DOHH2 (cell line): ENCODE measurements around the gene STX4.

ENCODE experiments used
- H3F3A ChIP-seq: fragments of 200-600 bp; sonication (generic), shearing (Covaris generic); 2 replicates; pipeline ENCODE4 v1.6.0; 2016; ENCODE audit warnings: antibody characterized with exemption, mild to moderate bottlenecking; ENCODE audit not compliant: control insufficient read depth, insufficient read depth
- H3K27ac ChIP-seq: fragments of 200-600 bp; sonication (generic); 2 replicates; pipeline ENCODE4 v1.5.1; 2014; ENCODE audit warnings: low read depth, mild to moderate bottlenecking, low read length, moderate library complexity
- H3K27me3 ChIP-seq: fragments of 200-600 bp; sonication (generic); 2 replicates; pipeline ENCODE4 v1.6.1; 2014; ENCODE audit warnings: mild to moderate bottlenecking, low read length, mixed read lengths; ENCODE audit not compliant: control insufficient read depth
- H3K36me3 ChIP-seq: fragments of 200-600 bp; sonication (generic); 2 replicates; pipeline ENCODE4 v1.6.1; 2014; ENCODE audit warnings: mild to moderate bottlenecking, low read length, moderate library complexity, mixed read lengths; ENCODE audit not compliant: control insufficient read depth
- H3K4me1 ChIP-seq: fragments of 200-600 bp; sonication (generic); 2 replicates; pipeline ENCODE4 v1.6.1; 2014; ENCODE audit warnings: mild to moderate bottlenecking, low read length, mixed read lengths; ENCODE audit not compliant: control insufficient read depth
- H3K4me2 ChIP-seq: fragments of 200-600 bp; sonication (generic); 2 replicates; pipeline ENCODE4 v1.6.0; 2014; ENCODE audit warnings: mild to moderate bottlenecking, low read length, moderate library complexity
- H3K4me3 ChIP-seq: fragments of 200-600 bp; sonication (generic); 2 replicates; pipeline ENCODE4 v1.5.1; 2014; ENCODE audit warnings: mild to moderate bottlenecking, low read length, mixed read lengths
- H3K79me2 ChIP-seq: fragments of 200-600 bp; sonication (generic); 2 replicates; pipeline ENCODE4 v1.6.1; 2014; ENCODE audit warnings: mild to moderate bottlenecking, low read length, mixed read lengths; ENCODE audit not compliant: control insufficient read depth
- H3K9me2 ChIP-seq: fragments of 200-600 bp; sonication (generic); replicated peaks from 2 replicates; pipeline ENCODE4 v1.6.1; 2014; ENCODE audit warnings: mild to moderate bottlenecking, low read length, mixed read lengths; ENCODE audit not compliant: control insufficient read depth
- H3K9me3 ChIP-seq: fragments of 200-600 bp; sonication (generic); 2 replicates; pipeline ENCODE4 v1.6.1; 2014; ENCODE audit warnings: antibody characterized with exemption, low read length, mixed read lengths; ENCODE audit not compliant: control insufficient read depth, insufficient read depth
- H4K20me1 ChIP-seq: fragments of 200-600 bp; sonication (generic); 2 replicates; pipeline ENCODE4 v1.6.0; 2014; ENCODE audit warnings: low read depth, mild to moderate bottlenecking, antibody characterized with exemption, low read length, moderate library complexity; ENCODE audit not compliant: control insufficient read depth, insufficient read depth
- EZH2phosphoT487 ChIP-seq: fragments of 200-600 bp; sonication (generic); IDR thresholded peaks from 2 replicates; pipeline ENCODE4 v1.6.1; 2017; ENCODE audit warnings: borderline replicate concordance, mild to moderate bottlenecking, antibody characterized with exemption, low read length, moderate library complexity, mixed read lengths
- TF ChIP-seq, protein P1 (sequence below): fragments of 200-600 bp; sonication (generic); IDR thresholded peaks from one replicate; pipeline ENCODE4 v1.5.1; 2014; ENCODE audit warnings: antibody characterized with exemption, mild to moderate bottlenecking, low read depth, low read length; ENCODE audit not compliant: poor library complexity, severe bottlenecking

Gene STX4

DNA sequence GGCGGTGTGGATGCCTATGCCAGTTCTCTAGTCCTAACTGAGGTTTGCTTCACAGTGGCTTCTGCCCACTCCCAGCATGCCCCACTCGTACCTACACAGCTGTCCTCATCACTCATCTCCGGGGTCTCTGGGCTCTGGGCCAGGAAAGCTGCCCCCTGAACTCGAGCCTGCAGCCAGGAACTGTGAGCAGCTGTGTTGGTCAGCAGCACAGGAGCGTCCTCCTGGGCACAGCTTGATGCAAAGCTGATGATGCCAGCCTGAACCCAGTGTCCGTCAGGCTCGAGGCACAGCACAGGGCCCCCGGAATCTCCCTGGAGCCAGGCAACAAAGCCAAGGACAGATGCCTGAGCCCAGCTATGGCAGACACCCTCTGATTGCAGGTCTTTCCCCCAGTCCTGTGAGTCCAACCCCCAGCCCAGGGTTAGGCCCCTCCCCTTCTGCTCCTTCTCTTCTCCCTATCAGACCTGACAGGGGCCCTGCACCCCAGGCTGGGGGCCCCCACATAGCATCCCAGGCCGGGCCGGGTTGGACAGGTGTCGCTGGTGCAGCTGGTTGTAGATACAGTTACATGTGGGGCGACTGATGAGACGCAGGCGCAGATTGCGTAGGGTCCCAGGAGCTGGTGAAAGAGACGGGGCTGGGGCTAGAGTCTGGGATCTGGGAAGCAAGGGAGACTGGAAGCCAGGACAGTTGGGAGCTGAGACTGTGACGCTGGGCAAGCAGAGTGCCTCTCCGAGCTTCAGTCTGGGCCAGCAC lies 52.7 kb downstream of the STX4 start:
- no peaks in the 10 kb centered on the region for H3K9me3 ChIP-seq
- 0 out of 2 replicates have a peak, but pooled peaks cover 4% of the 10 kb centered on the region for H4K20me1 ChIP-seq
- no peak overlapping the region for H3K27ac ChIP-seq
- H3K4me1 ChIP-seq: peaks cover 3% of the 10 kb centered on the region; the same call in 1 of the 2 replicates
- no peak overlapping the region for H3K4me2 ChIP-seq
- H3K36me3 ChIP-seq: peaks cover 54% of the 10 kb centered on the region
- no peaks in the 10 kb centered on the region for H3F3A ChIP-seq
- TF ChIP-seq, protein P1, sequence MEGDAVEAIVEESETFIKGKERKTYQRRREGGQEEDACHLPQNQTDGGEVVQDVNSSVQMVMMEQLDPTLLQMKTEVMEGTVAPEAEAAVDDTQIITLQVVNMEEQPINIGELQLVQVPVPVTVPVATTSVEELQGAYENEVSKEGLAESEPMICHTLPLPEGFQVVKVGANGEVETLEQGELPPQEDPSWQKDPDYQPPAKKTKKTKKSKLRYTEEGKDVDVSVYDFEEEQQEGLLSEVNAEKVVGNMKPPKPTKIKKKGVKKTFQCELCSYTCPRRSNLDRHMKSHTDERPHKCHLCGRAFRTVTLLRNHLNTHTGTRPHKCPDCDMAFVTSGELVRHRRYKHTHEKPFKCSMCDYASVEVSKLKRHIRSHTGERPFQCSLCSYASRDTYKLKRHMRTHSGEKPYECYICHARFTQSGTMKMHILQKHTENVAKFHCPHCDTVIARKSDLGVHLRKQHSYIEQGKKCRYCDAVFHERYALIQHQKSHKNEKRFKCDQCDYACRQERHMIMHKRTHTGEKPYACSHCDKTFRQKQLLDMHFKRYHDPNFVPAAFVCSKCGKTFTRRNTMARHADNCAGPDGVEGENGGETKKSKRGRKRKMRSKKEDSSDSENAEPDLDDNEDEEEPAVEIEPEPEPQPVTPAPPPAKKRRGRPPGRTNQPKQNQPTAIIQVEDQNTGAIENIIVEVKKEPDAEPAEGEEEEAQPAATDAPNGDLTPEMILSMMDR: no peak
- no peak for TF ChIP-seq EZH2phosphoT487
- no peaks in the 10 kb centered on the region for H3K9me2 ChIP-seq
- no peak overlapping the region for H3K4me3 ChIP-seq
- no peaks in the 10 kb centered on the region for H3K27me3 ChIP-seq
- peaks cover 8% of the 10 kb centered on the region for H3K79me2 ChIP-seq

DNA sequence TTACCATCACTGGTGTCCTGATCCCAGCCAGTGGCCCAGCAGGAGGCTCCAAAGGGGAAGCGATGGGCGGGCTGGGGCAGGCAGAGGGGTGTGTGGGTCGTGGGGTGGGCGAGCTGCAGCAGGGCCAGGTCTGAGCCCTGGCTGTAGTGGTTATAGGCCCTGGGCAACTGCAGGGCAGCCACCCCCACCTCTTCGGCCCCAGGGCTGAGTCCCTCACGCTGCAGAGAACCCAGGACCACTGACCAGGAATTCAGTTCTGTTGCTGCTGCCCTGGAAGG lies 53.2 kb downstream of the STX4 start:
- no peaks in the 10 kb centered on the region for H3K9me2 ChIP-seq
- H3K27ac ChIP-seq: no peak overlapping the region
- H3K36me3 ChIP-seq: peaks cover 52% of the 10 kb centered on the region
- 0 out of 2 replicates have a peak, but pooled peaks cover 4% of the 10 kb centered on the region for H4K20me1 ChIP-seq
- H3K79me2 ChIP-seq: peaks cover 5% of the 10 kb centered on the region; the same call in 1 of the 2 replicates
- H3K4me3 ChIP-seq: no peak overlapping the region
- H3K4me1 ChIP-seq: peaks cover 3% of the 10 kb centered on the region; the same call in 1 of the 2 replicates
- H3K9me3 ChIP-seq: no peaks in the 10 kb centered on the region
- TF ChIP-seq, protein P1: no peak
- no peak for TF ChIP-seq EZH2phosphoT487
- no peaks in the 10 kb centered on the region for H3K27me3 ChIP-seq
- no peaks in the 10 kb centered on the region for H3F3A ChIP-seq
- H3K4me2 ChIP-seq: no peak overlapping the region

DNA sequence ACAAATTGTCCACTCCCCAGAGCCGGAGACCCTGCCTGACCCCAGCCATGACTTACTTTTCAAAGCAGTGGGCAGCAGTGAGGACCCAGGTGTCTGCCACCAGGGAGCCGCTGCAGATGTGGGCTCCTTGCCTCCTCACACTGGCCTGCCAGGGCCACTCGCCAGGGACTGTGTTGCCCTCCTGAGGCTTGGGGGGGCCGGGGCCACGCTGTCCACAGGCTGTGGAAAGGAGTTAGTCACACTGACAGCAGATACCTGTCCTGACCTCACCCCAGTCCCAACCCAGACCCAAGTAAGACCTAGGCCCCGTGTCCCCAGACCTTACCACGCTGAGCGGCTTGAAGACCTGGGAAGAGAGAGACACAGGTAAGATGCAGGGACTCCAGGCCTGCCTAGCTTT lies 54.1 kb downstream of the STX4 start:
- Histone ChIP-seq H3K36me3 (peaks cover 44% of the 10 kb centered on the region), H4K20me1 (0 out of 2 replicates have a peak, but pooled peaks cover under 1% of the 10 kb centered on the region), H3K4me1 (peaks cover 3% of the 10 kb centered on the region; the same call in 1 of the 2 replicates), H3K9me2 (no peaks in the 10 kb centered on the region), H3K79me2 (peaks cover 8% of the 10 kb centered on the region), H3K4me2 (no peak overlapping the region), H3K9me3 (no peaks in the 10 kb centered on the region), H3K27me3 (no peaks in the 10 kb centered on the region), H3K27ac (no peak overlapping the region), H3K4me3 (no peak overlapping the region), H3F3A (no peaks in the 10 kb centered on the region)
- TF ChIP-seq EZH2phosphoT487: no peak
- TF ChIP-seq, protein P1: no peak
